Cardiac fibroblast (primary cell): ENCODE data around the gene PRKAR2B.
"Not testable (repeated sequence)": the region's sequence is repeated elsewhere in the genome, so short reads cannot be mapped to it uniquely, and the experiment has no call there.

Experiments
- DNase-seq, 2 donors: peaks; one replicate each; pipeline versions ENCODE4 v3.0.0 to v3.0.0-alpha.2; 2010; ENCODE audit warnings: low read depth in 2 of 2
- H3K4me3 ChIP-seq, 2 donors: replicated peaks in 1 of 2; 1 replicate in 1 of 2; 2 replicates in 1 of 2; pipeline ENCODE4 v1.5.1; 2011; ENCODE audit warnings: low read depth in 2 of 2, low read length in 2 of 2, mild to moderate bottlenecking in 2 of 2, moderate library complexity in 1 of 2
- TF ChIP-seq, protein P1 (sequence below): IDR thresholded peaks from one replicate; pipeline ENCODE4 v1.5.1; 2011; ENCODE audit warnings: low read depth, mild to moderate bottlenecking, low read length, inconsistent platforms

PRKAR2B gene

DNA sequence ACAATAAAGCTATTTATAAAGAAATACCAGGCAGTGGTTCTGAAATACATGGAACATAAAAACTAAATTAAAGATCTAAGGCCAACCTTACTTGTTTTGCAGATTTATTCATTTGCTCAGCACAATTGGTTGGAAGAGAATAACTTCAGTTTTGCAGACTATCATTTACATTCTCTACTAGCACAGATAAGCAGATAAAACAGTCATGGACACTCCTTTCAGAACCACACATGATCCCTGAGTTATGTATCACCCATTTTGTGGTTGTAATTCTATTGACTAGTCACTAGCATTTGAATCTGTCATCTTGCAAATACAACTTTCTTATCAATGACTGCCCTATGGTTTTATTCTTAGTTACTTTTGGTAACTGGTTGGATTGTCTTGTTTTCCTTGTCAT is 45.1 kb downstream of the PRKAR2B start:
- no peak for DNase-seq
- no peak overlapping the region for H3K4me3 ChIP-seq
- TF ChIP-seq, protein P1, sequence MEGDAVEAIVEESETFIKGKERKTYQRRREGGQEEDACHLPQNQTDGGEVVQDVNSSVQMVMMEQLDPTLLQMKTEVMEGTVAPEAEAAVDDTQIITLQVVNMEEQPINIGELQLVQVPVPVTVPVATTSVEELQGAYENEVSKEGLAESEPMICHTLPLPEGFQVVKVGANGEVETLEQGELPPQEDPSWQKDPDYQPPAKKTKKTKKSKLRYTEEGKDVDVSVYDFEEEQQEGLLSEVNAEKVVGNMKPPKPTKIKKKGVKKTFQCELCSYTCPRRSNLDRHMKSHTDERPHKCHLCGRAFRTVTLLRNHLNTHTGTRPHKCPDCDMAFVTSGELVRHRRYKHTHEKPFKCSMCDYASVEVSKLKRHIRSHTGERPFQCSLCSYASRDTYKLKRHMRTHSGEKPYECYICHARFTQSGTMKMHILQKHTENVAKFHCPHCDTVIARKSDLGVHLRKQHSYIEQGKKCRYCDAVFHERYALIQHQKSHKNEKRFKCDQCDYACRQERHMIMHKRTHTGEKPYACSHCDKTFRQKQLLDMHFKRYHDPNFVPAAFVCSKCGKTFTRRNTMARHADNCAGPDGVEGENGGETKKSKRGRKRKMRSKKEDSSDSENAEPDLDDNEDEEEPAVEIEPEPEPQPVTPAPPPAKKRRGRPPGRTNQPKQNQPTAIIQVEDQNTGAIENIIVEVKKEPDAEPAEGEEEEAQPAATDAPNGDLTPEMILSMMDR = no peak

- no peak for DNase-seq
- TF ChIP-seq, protein P1 = no peak
- no peak overlapping the region for H3K4me3 ChIP-seq
Observed at GRCh38 chr7:107090457-107090856, 46.0 kb downstream of the PRKAR2B start.

DNA sequence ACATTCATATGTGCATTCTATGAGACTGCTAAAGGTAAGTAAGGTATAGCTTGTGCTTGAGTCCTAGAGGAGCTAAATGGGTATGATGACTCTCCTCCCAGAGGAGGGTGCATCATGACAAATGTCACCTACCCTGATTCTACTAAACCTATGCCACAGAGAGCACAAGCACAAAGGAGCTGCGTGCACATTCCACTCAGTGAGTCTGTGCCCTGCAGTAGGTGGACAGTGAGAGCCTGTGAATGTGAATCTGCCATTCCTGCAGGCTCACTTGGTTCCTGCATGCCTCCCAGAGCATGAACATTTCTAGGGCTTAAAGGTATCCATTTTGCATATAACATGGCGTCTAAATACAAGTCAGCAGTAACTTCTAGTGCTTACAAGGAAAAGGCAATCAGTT is 46.8 kb downstream of the PRKAR2B start:
- no peak for DNase-seq
- TF ChIP-seq, protein P1 = no peak
- H3K4me3 ChIP-seq = no peak overlapping the region

DNA sequence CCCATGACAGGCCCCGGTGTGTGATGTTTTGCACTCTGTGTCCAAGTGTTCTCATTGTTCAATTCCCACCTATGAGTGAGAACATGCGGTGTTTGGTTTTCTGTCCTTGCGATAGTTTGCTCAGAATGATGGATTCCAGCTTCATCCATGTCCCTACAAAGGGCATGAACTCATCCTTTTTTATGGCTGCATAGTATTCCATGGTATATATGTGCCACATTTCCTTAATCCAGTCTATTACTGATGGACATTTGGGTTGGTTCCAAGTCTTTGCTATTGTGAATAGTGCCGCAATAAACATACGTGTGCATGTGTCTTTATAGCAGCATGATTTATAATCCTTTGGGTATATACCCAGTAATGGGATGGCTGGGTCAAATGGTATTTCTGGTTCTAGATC is 49.2 kb downstream of the PRKAR2B start:
- DNase-seq, H3K4me3 ChIP-seq: not testable (repeated sequence)

- not testable (repeated sequence) for H3K4me3 ChIP-seq, DNase-seq
Observed at GRCh38 chr7:107099154-107099553, 54.6 kb downstream of the PRKAR2B start.

GRCh38 chr7:107100824-107101223 is 56.3 kb downstream of the PRKAR2B start:
- TF ChIP-seq, protein P1 = no peak
- DNase-seq = no peak
- H3K4me3 ChIP-seq = no peak overlapping the region

- peak in 1 of 2 donors; percentile 4 for DNase-seq
- no peak overlapping the region for H3K4me3 ChIP-seq
- TF ChIP-seq, protein P1 = no peak
Observed at GRCh38 chr7:107103369-107103768, 58.9 kb downstream of the PRKAR2B start.

DNA sequence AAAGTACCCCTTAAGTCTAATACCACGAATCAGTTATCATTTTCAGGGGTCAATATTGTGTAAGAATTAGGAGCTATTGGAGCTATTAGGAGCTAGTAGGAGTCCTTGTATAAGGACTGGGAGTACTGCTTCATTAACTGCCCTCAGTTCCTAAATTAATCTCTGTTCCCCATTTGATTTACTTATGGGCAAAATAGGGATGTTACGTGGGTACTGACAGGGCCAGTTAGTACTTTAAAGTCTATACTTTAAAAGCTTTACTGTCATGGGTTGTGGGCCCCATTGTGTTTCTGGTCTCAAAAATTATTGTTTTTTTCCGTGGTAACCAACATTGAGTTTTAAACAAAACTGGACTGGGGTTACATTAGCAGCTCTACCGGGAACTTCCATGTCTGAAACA is 60.3 kb downstream of the PRKAR2B start:
- no peak overlapping the region for H3K4me3 ChIP-seq
- DNase-seq = no peak
- TF ChIP-seq, protein P1 = no peak
